HG02610 (cell line): Measurements from ENCODE around the gene ANKFN1.

ENCODE experiments used
- ATAC-seq: cut with Tn5 transposase; IDR thresholded peaks from one replicate; pipeline ENCODE4 v1.9.1; 2021; ENCODE audit warnings: mild to moderate bottlenecking, moderate library complexity; ENCODE audit not compliant: unreplicated experiment

The ANKFN1 gene

GRCh38 chr17:56486732-56487131 lies 333.5 kb downstream of the ANKFN1 start:
- no peak for ATAC-seq

GRCh38 chr17:56488800-56489199 lies 335.5 kb downstream of the ANKFN1 start:
- ATAC-seq = no peak

GRCh38 chr17:56489980-56490379 lies 336.7 kb downstream of the ANKFN1 start:
- no peak for ATAC-seq

GRCh38 chr17:56495556-56495955 lies 342.3 kb downstream of the ANKFN1 start:
- ATAC-seq = no peak

DNA sequence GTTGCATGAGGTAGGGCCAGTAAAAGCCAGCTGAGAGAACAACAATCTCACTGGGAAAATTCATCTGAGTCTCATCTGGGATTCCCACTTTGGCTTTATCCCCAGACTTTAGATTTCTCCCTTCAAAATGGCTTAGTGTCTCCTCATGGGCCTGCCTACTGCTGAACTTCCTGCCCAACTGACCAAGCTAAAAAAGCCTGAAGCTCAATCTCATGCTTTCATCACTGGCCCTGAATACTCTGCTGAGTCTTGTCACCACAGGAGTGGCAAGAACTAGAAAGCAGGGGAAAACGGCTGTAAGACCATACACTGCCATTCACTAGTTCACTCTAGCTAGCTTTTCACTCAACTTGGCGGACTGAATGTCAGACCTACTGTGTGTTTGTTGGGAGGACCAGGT lies 343.9 kb downstream of the ANKFN1 start:
- no peak for ATAC-seq

DNA sequence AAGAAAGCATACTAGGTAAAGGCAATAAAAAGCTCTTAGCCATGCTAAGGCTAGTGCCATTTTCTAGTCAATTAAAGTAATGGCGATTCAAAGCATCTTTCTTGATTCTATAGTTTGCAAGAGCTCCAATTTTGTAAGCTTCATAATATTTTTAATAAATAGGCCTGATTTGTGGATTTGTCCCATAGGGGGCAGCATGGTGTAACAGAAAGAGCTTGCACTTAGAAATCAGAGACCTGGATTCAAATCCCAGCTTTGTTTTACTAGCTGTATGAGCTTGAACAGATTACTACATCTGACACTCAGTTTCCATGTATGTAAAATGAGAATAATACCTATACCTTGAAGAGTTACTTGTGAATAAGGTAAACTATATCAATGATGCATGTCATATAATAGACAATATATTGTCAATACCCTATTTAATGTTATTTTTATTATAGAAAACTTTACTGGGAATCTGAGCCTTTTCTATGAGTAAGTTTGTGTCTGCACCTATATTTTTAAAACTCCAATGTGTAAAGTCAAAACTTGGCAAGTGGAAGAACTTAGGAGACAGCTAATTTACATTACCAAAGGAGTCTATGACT lies 346.6 kb downstream of the ANKFN1 start:
- no peak for ATAC-seq

GRCh38 chr17:56502120-56502654 lies 348.9 kb downstream of the ANKFN1 start:
- ATAC-seq = no peak

GRCh38 chr17:56505154-56505756 lies 352.0 kb downstream of the ANKFN1 start:
- ATAC-seq = no peak

DNA sequence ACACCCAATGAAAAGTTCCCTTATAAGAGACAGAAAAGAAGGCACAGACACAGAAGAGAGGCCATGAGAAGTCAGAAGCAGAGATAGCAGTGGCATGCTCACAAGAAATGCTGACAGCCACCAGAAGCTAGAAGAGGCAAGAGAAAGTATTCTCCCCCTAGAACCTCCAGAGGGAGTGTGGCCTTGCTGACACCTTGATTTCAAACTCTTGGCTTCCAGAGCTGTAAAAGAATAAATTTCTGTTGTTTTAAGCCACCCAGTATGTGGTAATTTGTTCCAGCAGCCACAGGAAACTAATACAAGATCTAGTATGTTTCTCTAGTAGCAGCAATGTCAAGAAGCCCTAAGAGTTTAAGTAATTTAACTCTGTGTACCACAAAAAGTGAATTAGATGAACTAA lies 353.1 kb downstream of the ANKFN1 start:
- no peak for ATAC-seq

DNA sequence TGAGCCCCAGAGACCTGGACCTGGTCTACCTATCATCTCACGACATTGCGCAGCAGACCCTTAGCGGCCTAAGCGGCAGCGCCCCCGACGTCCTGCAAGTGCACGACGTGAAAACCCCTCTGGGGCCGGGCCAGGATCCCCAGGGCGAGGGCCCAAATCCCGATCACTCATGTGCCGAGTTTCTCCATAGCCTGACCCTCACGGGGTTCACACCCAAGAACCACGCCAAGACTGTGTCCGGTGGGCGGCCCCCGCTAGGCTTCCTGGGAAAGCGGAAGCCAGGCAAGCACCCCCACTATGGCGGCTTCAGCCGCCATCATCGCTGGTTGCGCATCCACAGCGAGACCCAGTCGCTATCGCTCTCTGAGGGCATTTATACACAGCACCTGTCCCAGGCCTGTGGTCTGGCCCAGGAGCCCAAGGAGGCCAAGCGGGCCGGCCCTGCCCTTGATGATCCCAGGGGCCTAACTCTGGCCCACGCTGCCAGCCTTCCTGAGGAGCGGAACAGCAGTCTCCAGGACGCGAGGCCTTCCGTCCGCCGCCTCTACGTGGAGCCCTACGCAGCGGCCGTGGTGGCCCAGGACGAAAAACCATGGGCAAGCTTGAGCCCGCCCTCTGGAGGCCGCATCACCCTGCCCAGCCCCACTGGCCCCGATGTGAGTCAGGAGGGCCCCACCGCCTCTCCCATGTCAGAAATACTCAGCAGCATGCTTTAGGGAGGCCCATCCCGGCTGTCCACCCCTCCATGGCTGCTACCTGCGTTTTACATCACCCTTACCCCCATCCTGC lies 357.5 kb downstream of the ANKFN1 start:
- ATAC-seq = no peak

DNA sequence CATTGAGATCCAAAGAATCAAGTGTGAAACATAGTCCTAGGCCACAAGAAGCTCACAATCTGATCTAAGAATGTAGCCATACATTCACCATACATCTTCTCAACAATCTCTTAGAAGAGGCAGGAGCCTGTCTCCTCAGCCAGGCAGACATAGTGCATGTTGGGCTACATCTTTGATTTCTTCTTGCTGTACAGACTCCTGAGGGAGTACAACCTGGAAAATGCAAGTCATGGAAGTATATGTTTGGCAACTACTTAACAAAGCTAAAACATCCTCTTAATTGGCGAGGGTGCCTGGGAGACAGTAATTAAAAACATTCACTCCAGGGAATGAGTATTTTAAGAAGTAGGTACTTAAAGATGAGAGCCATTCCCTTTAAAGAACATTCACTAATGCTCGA lies 361.0 kb downstream of the ANKFN1 start:
- ATAC-seq = no peak

DNA sequence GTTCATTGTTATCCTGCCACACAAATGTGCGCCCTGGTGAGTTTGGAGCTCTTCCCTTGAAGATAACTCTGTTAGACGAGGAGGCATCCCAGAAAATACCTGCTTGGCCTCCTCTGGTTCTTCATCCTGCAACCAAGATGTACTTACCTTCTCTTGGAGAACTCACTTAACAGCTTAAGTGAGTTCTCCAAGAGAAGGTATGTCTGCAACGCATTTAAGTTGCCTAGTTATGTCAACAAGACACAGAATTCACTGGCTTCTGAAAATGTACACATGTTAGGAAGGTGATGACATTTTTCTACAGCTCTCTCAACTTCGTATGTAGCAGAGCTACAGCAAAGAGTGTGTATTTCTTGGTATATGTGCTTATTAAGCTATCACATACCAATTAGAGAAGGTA lies 361.6 kb downstream of the ANKFN1 start:
- no peak for ATAC-seq

DNA sequence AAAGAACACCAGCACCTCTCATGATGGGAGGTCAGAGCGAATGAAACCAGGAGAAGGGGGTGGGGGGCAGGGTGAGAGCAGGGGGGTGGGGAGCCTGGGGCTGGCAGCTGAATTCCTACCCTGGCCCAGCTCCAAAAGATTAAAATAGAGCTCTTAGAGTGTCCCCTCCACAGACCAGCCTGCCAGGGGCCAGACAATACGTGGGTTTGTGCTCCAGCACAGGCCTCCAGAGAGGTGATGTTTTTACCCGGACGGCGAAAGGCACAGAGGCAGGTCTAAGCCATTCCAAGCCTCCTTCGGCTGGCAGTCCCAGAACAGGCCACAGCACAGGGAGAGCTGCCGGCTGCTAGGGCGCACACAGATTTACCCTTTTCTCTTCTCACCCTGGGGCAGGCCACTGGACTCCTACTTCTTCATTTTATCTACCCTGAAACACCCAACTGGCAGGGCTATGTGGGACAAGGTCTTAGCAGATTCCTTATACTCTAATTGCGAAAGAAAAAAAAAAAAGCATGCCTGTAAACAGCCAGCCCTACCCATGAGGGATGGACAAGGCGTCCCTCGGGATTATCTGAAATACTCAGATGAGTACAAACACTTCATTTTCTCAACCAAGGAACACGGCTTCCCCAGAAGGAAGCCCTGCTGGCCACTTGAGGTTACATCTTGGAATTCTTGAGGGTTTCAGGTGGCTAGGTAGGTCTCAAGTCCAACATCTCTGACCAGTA lies 368.3 kb downstream of the ANKFN1 start:
- ATAC-seq = no peak

GRCh38 chr17:56523042-56523441 lies 369.8 kb downstream of the ANKFN1 start:
- ATAC-seq = no peak

DNA sequence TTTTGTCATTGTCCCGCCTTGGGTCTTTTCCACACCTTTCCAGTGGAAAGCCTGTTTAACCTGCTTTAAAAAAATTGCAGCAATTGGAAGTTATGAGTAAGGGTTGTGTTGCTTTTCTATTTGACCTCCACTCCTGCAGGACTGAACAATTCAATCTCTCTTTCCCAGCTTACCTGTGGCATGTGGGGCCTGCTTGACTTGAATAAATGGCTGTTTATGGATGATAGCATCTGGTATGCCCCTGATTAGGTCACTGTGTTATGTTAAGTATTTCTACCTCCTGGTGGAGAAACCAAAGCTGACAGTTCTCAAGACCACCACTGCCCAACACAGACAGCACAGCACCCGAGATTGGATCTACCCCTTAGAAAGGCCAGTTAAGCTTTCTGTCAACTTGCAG lies 375.4 kb downstream of the ANKFN1 start:
- ATAC-seq = no peak

DNA sequence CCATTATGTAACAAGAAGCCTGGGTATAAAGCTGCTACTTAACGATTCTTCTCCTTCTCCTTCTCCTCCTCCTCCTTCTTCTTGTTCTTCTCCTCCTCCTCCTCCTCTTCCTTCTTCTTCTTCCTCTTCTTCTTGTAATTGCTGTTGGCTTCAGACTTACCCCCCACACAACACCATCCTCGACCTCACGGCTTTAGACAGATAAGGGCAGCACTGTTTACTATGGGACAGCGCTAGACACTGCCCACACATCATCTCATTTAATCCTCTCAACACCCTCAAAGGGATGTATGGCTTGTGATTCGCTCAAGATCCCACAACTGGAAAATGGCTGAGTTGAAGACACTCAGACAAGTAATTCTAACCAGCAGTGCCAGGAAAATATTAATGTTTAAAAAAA lies 379.7 kb downstream of the ANKFN1 start:
- ATAC-seq = no peak

GRCh38 chr17:56536766-56537165 lies 383.5 kb downstream of the ANKFN1 start:
- no peak for ATAC-seq

DNA sequence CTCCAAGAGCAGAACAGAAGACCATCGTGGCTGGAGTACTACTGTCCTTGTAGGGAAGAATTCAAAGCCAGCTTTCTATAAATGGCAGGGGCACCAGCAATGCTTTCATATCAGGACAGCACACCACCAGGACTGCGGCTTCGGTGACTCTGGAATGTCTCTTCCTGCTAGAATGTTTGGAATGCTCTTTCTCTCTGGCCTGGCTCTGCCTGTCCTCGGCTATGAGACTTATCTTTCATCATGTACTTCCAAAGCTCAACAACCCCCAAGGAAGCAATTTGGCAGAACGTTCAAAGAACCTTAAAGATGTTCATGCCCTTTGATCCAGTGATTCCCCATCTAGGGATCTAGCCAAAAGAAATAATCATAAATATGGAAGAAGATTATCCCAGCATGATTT lies 387.6 kb downstream of the ANKFN1 start:
- ATAC-seq = no peak

DNA sequence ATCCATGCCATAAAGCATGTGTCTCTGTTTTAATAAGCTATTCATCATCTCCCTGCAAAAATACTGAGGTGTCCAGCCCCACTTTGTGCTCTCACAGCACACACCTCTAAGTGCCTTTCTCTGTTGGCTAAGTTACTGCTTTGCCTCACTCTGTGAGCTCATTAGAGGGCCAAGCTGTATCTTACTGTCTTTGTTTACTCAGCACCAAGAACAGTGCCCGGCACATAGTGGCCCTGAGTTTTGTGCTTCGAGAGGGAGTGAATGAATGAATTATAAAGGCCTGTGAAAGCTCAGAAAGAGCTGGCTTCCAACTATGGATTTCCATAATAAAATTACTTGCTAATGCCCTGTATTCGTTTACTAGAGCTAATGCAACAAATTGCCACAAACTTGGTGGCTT lies 390.0 kb downstream of the ANKFN1 start:
- no peak for ATAC-seq

- ATAC-seq = no peak
Observed at GRCh38 chr17:56545106-56545505, 391.8 kb downstream of the ANKFN1 start.

GRCh38 chr17:56545930-56546329 lies 392.7 kb downstream of the ANKFN1 start:
- no peak for ATAC-seq
